ENCODE measurements around the gene ZDHHC7. TPM values are rescaled to one million over a fixed set of nuclear protein-coding genes. Genes with fewer than 3 reads are reported as not detected.

ZDHHC7 gene
- total and polyA plus RNA-seq, 9 of the 15 experiments (the other 6 are each of a cell fraction or from before 2014, with no cell fraction given) = 1.7 to 49.7 (median 37.4) TPM

DNA sequence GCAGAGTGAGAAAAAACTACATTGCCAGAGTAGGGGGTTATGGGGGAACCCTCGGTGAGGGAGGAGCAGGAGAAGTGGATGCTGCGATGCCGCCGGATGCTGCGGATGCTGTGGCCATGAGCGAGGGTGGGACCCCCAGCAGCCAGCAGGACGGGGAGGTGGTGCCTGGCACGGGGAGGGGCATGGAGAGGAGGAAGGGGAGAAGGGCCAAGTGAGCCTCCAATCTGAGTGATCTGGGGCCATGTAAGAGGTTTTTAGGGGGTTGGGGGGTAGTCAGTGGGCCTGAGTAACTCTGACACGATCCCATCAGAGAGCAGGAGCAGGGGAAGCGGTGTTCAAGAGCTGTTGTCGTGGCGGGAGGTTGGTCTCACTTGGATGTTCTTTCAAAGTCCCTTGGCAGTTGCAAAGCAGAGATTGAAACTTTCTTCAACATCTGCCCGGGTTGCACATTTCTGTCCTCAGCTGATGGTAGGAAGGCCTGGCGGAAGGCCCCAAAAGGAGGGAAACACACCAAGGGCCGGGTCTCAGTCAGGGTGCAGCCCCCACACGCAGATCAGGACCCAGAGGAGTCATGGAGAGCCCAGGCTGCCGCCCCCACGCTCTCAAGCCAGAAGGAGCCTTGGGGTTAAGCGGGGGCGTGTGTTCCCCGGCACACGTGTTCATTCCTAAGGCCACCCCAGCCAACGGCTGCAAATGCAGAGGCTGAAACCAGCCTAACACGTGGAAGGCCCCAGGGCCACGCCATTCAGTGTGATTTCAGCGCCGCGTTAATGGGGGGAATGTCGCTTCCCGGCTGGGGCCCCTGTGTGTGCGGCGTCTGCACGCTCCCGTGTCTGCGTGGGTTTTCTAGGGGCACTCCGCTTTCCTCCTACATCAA, 81.7 kb downstream of the ZDHHC7 start (continued):
- TF ChIP-seq, protein P1, sequence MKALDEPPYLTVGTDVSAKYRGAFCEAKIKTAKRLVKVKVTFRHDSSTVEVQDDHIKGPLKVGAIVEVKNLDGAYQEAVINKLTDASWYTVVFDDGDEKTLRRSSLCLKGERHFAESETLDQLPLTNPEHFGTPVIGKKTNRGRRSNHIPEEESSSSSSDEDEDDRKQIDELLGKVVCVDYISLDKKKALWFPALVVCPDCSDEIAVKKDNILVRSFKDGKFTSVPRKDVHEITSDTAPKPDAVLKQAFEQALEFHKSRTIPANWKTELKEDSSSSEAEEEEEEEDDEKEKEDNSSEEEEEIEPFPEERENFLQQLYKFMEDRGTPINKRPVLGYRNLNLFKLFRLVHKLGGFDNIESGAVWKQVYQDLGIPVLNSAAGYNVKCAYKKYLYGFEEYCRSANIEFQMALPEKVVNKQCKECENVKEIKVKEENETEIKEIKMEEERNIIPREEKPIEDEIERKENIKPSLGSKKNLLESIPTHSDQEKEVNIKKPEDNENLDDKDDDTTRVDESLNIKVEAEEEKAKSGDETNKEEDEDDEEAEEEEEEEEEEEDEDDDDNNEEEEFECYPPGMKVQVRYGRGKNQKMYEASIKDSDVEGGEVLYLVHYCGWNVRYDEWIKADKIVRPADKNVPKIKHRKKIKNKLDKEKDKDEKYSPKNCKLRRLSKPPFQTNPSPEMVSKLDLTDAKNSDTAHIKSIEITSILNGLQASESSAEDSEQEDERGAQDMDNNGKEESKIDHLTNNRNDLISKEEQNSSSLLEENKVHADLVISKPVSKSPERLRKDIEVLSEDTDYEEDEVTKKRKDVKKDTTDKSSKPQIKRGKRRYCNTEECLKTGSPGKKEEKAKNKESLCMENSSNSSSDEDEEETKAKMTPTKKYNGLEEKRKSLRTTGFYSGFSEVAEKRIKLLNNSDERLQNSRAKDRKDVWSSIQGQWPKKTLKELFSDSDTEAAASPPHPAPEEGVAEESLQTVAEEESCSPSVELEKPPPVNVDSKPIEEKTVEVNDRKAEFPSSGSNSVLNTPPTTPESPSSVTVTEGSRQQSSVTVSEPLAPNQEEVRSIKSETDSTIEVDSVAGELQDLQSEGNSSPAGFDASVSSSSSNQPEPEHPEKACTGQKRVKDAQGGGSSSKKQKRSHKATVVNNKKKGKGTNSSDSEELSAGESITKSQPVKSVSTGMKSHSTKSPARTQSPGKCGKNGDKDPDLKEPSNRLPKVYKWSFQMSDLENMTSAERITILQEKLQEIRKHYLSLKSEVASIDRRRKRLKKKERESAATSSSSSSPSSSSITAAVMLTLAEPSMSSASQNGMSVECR (CRISPR knock-in tag; IDR thresholded peaks at IDR 0.05) = peak; percentile 77
- TF ChIP-seq PHB2 (IDR thresholded peaks at IDR 0.05; ENCODE audit: low read depth) (no peak), TRIM24 (IDR thresholded peaks at IDR 0.05) (no peak), ZNF232 (CRISPR knock-in tag; IDR thresholded peaks at IDR 0.05) (peak; percentile 92), ZC3H8 (IDR thresholded peaks at IDR 0.05) (no peak), ZNF561 (CRISPR knock-in tag; conservative IDR thresholded peaks at IDR 0.05) (no peak), CTCFL (IDR thresholded peaks at IDR 0.05; ENCODE audit: borderline replicate concordance, insufficient read depth, low read depth, low read length, poor library complexity, severe bottlenecking) (no peak), RBM39 (optimal IDR thresholded peaks at IDR 0.05; ENCODE audit: low read depth, low read length) (no peak), OTX1 (CRISPR knock-in tag; IDR thresholded peaks at IDR 0.05) (no peak), SRF (CRISPR knock-in tag; IDR thresholded peaks at IDR 0.05) (no peak), RAD51 (IDR thresholded peaks at IDR 0.05; ENCODE audit: borderline replicate concordance, low read depth) (0 out of 2 replicates have a peak, but pooled peaks have one; percentile 20), CBFB (CRISPR knock-in tag; IDR thresholded peaks at IDR 0.05) (peak; percentile 69), FOXK2 (conservative IDR thresholded peaks at IDR 0.05 in 1 of 2, IDR thresholded peaks at IDR 0.05 in 1 of 2; ENCODE audit: low read depth in 2 of 2) (no peak), ZNF311 (CRISPR knock-in tag; IDR thresholded peaks at IDR 0.05) (no peak), ZNF175 (CRISPR knock-in tag; IDR thresholded peaks at IDR 0.05; ENCODE audit: low read depth) (no peak), PYGO2 (tag; IDR thresholded peaks at IDR 0.05) (no peak), ARNT (IDR thresholded peaks at IDR 0.05) (no peak), HDAC1 (IDR thresholded peaks at IDR 0.05) (no peak)
- TF ChIP-seq, protein P2, sequence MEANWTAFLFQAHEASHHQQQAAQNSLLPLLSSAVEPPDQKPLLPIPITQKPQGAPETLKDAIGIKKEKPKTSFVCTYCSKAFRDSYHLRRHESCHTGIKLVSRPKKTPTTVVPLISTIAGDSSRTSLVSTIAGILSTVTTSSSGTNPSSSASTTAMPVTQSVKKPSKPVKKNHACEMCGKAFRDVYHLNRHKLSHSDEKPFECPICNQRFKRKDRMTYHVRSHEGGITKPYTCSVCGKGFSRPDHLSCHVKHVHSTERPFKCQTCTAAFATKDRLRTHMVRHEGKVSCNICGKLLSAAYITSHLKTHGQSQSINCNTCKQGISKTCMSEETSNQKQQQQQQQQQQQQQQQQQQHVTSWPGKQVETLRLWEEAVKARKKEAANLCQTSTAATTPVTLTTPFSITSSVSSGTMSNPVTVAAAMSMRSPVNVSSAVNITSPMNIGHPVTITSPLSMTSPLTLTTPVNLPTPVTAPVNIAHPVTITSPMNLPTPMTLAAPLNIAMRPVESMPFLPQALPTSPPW (CRISPR knock-in tag; IDR thresholded peaks at IDR 0.05) = no peak; the same call in 1 of the 2 replicates
- TF ChIP-seq, protein P3, sequence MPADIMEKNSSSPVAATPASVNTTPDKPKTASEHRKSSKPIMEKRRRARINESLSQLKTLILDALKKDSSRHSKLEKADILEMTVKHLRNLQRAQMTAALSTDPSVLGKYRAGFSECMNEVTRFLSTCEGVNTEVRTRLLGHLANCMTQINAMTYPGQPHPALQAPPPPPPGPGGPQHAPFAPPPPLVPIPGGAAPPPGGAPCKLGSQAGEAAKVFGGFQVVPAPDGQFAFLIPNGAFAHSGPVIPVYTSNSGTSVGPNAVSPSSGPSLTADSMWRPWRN (IDR thresholded peaks at IDR 0.05; ENCODE audit: low read depth) = no peak

Data from K562 (cell line).